HL-60 (cell line): Measurements from ENCODE around the gene NMUR1.
A peak's percentile ranks its signal among the peaks of the same experiment; 100 is the strongest.

Experiments
- DNase-seq, 2 experiments: peaks; one replicate each; pipeline ENCODE4 v3.0.0-alpha.2; 2010 to 2020; ENCODE audit warnings: low read depth in 1 of 2, low spot score in 1 of 2
- H3K27ac ChIP-seq: fragments of 250-450 bp; sonication (Bioruptor Pico); replicated peaks from 2 replicates; pipeline ENCODE4 v1.5.1; 2020; ENCODE audit warnings: mild to moderate bottlenecking, moderate library complexity
- H3K27me3 ChIP-seq: fragments of 250-450 bp; sonication (Bioruptor Pico); 2 replicates; pipeline ENCODE4 v1.5.1; 2021; ENCODE audit warnings: mild to moderate bottlenecking, moderate library complexity; ENCODE audit not compliant: insufficient read depth, poor library complexity, severe bottlenecking
- H3K4me3 ChIP-seq: replicated peaks from 2 replicates; pipeline ENCODE4 v1.5.1; 2011; ENCODE audit warnings: mild to moderate bottlenecking, control low read depth, low read length; ENCODE audit not compliant: insufficient read depth
- GABPA ChIP-seq: IDR thresholded peaks from 2 replicates; pipeline ENCODE4 v1.6.1; 2012; ENCODE audit warnings: low read depth
- POLR2AphosphoS5 ChIP-seq: IDR thresholded peaks from 2 replicates; pipeline ENCODE4 v1.6.1; 2012; ENCODE audit warnings: low read depth
- SPI1 ChIP-seq: IDR thresholded peaks from 2 replicates; pipeline ENCODE4 v1.6.1; 2012; ENCODE audit warnings: low read depth, mild to moderate bottlenecking, borderline replicate concordance
- TF ChIP-seq, protein P1 (sequence below): IDR thresholded peaks from 2 replicates; pipeline ENCODE4 v1.6.1; 2012; ENCODE audit warnings: low read depth; ENCODE audit not compliant: insufficient replicate concordance
- TF ChIP-seq, protein P2 (sequence below): IDR thresholded peaks from one replicate; pipeline ENCODE4 v1.5.1; 2011; ENCODE audit warnings: low read length, control low read depth, inconsistent platforms; ENCODE audit not compliant: insufficient read depth

Gene NMUR1

DNA sequence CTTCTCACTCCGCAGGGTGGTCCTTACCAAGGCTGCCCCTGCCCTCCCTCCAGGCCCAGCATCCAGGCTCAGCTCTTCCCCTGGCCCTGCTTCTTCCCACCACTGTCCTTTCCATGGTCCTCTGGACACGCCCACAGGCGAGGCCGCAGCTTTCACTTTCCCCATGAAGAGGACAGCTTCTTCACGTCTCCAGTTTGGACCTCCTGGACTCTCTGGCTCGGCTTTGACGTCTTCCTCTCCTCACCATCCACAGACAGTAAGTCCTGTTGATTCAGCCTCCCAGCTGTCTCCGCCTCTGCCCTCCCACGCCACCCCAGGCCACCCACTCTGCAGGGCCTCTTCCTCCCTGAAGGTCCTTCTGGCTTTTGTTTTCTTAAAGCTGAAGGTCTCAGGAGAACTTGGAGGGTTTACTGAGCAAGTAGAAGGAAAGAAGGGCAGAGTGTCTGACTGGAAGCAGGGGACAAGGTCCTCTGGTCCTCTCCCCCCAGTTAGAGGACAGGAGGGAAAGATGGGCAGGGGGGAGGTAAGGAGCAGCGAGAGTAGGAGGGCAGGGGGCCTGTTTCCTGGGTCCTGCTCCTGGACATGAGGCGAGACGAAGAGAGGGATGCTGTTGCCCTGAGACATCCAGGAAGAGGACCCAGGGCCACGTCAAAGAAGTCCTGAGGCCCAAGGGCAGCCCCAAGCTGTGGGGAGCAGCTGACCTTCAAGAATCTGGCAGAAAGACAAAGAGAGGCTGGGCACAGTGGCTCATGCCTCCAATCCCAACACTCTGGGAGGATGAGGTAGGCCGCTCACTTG is 24.7 kb upstream of the NMUR1 start:
- no peak for TF ChIP-seq POLR2AphosphoS5
- no peak; the same call in 1 of the 2 replicates for TF ChIP-seq SPI1
- TF ChIP-seq, protein P1, sequence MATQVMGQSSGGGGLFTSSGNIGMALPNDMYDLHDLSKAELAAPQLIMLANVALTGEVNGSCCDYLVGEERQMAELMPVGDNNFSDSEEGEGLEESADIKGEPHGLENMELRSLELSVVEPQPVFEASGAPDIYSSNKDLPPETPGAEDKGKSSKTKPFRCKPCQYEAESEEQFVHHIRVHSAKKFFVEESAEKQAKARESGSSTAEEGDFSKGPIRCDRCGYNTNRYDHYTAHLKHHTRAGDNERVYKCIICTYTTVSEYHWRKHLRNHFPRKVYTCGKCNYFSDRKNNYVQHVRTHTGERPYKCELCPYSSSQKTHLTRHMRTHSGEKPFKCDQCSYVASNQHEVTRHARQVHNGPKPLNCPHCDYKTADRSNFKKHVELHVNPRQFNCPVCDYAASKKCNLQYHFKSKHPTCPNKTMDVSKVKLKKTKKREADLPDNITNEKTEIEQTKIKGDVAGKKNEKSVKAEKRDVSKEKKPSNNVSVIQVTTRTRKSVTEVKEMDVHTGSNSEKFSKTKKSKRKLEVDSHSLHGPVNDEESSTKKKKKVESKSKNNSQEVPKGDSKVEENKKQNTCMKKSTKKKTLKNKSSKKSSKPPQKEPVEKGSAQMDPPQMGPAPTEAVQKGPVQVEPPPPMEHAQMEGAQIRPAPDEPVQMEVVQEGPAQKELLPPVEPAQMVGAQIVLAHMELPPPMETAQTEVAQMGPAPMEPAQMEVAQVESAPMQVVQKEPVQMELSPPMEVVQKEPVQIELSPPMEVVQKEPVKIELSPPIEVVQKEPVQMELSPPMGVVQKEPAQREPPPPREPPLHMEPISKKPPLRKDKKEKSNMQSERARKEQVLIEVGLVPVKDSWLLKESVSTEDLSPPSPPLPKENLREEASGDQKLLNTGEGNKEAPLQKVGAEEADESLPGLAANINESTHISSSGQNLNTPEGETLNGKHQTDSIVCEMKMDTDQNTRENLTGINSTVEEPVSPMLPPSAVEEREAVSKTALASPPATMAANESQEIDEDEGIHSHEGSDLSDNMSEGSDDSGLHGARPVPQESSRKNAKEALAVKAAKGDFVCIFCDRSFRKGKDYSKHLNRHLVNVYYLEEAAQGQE: no peak
- TF ChIP-seq, protein P2, sequence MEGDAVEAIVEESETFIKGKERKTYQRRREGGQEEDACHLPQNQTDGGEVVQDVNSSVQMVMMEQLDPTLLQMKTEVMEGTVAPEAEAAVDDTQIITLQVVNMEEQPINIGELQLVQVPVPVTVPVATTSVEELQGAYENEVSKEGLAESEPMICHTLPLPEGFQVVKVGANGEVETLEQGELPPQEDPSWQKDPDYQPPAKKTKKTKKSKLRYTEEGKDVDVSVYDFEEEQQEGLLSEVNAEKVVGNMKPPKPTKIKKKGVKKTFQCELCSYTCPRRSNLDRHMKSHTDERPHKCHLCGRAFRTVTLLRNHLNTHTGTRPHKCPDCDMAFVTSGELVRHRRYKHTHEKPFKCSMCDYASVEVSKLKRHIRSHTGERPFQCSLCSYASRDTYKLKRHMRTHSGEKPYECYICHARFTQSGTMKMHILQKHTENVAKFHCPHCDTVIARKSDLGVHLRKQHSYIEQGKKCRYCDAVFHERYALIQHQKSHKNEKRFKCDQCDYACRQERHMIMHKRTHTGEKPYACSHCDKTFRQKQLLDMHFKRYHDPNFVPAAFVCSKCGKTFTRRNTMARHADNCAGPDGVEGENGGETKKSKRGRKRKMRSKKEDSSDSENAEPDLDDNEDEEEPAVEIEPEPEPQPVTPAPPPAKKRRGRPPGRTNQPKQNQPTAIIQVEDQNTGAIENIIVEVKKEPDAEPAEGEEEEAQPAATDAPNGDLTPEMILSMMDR: no peak
- no peak for TF ChIP-seq GABPA
- Histone ChIP-seq H3K27ac (no peak overlapping the region), H3K27me3 (no peaks in the 10 kb centered on the region), H3K4me3 (no peak overlapping the region)
- peak in 1 of 2 experiments; percentile 54 for DNase-seq

GRCh38 chr2:231554327-231554726 is 24.1 kb upstream of the NMUR1 start:
- Histone ChIP-seq H3K27ac (no peak overlapping the region), H3K27me3 (no peaks in the 10 kb centered on the region), H3K4me3 (no peak overlapping the region)
- DNase-seq: no peak
- TF ChIP-seq SPI1: no peak
- TF ChIP-seq, protein P2: no peak
- TF ChIP-seq, protein P1: no peak

DNA sequence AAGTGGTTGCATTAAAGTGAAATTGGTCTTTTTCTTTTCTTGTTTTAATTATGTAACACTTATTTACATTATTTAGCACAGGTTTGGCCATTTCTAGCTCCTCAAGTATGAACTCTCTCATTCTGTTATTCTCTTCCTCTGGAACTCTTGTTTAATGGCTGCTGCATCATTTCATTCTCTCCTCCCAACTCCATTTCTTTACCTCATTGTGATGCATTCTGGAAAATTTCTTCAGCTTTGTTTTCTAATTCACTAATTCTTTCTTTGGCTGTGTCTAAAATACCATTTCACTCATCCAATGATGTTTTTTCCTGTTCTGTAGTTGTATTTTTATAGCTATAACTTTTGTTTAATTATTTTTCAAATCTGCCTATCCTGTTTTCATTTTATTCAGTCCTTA is 22.5 kb upstream of the NMUR1 start:
- Histone ChIP-seq H3K4me3 (no peak overlapping the region), H3K27me3 (no peaks in the 10 kb centered on the region), H3K27ac (no peak overlapping the region)
- TF ChIP-seq POLR2AphosphoS5 (no peak), SPI1 (no peak), GABPA (no peak)
- TF ChIP-seq, protein P2: no peak
- TF ChIP-seq, protein P1: no peak
- no peak for DNase-seq
